ENCODE data around the gene GNLY. TPM values are rescaled to one million over a fixed set of nuclear protein-coding genes. Genes with fewer than 3 reads are reported as not detected.

The GNLY gene
- total RNA-seq, 3 donors from 2014 or later = 3.0 to 6.5 (median 4.3) TPM

- ATAC-seq (no peak), DNase-seq (no peak)
- intact Hi-C loops (cut with DNase I, micrococcal nuclease) = no loop called here
- Histone ChIP-seq H3K4me3 (no peak overlapping the region), H3K4me1 (ENCODE audit: low read depth) (no peaks in the 10 kb centered on the region), H3K9me3 (no peaks in the 10 kb centered on the region), H3K36me3 (ENCODE audit: low read depth) (no peaks in the 10 kb centered on the region)
- TF ChIP-seq, protein P1, sequence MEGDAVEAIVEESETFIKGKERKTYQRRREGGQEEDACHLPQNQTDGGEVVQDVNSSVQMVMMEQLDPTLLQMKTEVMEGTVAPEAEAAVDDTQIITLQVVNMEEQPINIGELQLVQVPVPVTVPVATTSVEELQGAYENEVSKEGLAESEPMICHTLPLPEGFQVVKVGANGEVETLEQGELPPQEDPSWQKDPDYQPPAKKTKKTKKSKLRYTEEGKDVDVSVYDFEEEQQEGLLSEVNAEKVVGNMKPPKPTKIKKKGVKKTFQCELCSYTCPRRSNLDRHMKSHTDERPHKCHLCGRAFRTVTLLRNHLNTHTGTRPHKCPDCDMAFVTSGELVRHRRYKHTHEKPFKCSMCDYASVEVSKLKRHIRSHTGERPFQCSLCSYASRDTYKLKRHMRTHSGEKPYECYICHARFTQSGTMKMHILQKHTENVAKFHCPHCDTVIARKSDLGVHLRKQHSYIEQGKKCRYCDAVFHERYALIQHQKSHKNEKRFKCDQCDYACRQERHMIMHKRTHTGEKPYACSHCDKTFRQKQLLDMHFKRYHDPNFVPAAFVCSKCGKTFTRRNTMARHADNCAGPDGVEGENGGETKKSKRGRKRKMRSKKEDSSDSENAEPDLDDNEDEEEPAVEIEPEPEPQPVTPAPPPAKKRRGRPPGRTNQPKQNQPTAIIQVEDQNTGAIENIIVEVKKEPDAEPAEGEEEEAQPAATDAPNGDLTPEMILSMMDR (IDR thresholded peaks at IDR 0.05) = no peak
Observed at GRCh38 chr2:85672456-85672855, 21.7 kb upstream of the GNLY start.

- no peak overlapping the region for H3K4me3 ChIP-seq
- no peaks in the 10 kb centered on the region for H3K4me1 ChIP-seq (ENCODE audit: low read depth)
- intact Hi-C loops (cut with DNase I, micrococcal nuclease) = no loop called here
- DNase-seq (no peak), ATAC-seq (no peak)
- TF ChIP-seq, protein P1 (IDR thresholded peaks at IDR 0.05) = no peak
- H3K9me3 ChIP-seq = no peaks in the 10 kb centered on the region
- no peaks in the 10 kb centered on the region for H3K36me3 ChIP-seq (ENCODE audit: low read depth)
Observed at GRCh38 chr2:85673716-85674375, 20.3 kb upstream of the GNLY start.

DNA sequence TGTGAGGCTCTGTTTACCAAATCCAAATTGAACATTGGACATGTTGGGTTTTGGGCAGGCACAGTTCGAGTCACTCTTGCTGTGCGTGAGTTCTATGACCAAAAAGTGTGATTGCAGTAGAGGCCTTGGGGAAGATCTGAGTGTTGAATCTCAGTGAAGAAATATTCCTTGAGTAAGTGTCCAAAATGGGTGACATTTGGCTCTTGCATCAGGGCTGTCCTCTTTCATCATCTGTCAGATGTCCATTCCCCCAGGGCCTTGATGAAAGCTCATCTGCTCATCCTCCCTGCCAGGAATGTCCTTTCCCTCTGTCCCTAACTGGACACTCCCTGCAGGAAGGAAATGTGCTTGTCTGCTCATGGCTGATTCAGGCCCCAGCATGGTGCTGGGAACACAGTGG lies 19.7 kb upstream of the GNLY start:
- TF ChIP-seq, protein P1 (IDR thresholded peaks at IDR 0.05) = no peak
- Histone ChIP-seq H3K4me1 (ENCODE audit: low read depth) (no peaks in the 10 kb centered on the region), H3K36me3 (ENCODE audit: low read depth) (no peaks in the 10 kb centered on the region), H3K4me3 (no peak overlapping the region), H3K9me3 (no peaks in the 10 kb centered on the region)
- intact Hi-C loops (cut with DNase I, micrococcal nuclease) = no loop called here
- ATAC-seq = no peak
- no peak for DNase-seq

- intact Hi-C loops (cut with DNase I, micrococcal nuclease) = no loop called here
- Histone ChIP-seq H3K4me3 (no peak overlapping the region), H3K36me3 (ENCODE audit: low read depth) (no peaks in the 10 kb centered on the region), H3K9me3 (no peaks in the 10 kb centered on the region), H3K4me1 (ENCODE audit: low read depth) (no peaks in the 10 kb centered on the region)
- ATAC-seq (no peak), DNase-seq (no peak)
- TF ChIP-seq, protein P1 (IDR thresholded peaks at IDR 0.05) = no peak
Observed at GRCh38 chr2:85675427-85675826, 18.7 kb upstream of the GNLY start.

DNA sequence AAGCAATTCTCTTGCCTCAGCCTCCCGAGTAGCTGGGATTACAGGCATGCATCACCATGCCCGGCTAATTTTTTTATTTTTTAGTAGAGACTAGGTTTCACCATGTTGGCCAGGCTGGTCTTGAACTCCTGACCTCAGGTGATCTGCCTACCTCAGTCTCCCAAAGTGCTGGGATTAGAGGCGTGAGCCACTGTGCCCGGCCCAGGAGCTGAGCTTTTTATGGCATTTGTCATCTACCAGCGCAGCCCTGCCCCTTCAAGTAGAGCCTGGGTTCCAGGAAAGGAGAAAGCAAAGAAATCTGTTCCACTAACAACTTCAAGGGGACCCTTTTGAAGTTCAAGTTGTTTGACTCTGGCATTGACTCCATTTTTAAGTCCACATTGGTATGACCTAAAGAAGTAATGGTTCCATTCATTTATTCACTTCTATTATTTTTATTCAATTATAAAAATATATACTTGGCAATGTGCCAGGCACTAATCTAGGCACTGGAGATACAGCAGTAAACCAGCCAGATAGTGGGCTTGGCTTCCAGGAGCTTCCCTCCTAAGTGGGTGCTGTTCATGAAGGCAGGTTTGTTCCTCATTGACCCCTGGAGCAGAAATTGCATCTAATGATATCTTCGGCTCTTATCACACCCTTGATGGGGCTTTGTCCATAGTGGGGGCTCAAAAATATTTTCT lies 18.2 kb upstream of the GNLY start:
- TF ChIP-seq, protein P1 (IDR thresholded peaks at IDR 0.05) = no peak
- intact Hi-C loops (cut with DNase I, micrococcal nuclease) = no loop called here
- ATAC-seq = no peak
- Histone ChIP-seq H3K4me3 (no peak overlapping the region), H3K36me3 (ENCODE audit: low read depth) (no peaks in the 10 kb centered on the region), H3K4me1 (ENCODE audit: low read depth) (no peaks in the 10 kb centered on the region), H3K9me3 (no peaks in the 10 kb centered on the region)
- DNase-seq = no peak

Data from mucosa of descending colon (tissue), 3 donors.